ENCODE results near the gene TMEM183A. TPM values are rescaled to one million over a fixed set of nuclear protein-coding genes. Genes with fewer than 3 reads are reported as not detected.
A peak's percentile ranks its signal among the peaks of the same experiment; 100 is the strongest.

The TMEM183A gene
- total RNA-seq, 1 experiment from 2014 or later: 64.7 TPM

DNA sequence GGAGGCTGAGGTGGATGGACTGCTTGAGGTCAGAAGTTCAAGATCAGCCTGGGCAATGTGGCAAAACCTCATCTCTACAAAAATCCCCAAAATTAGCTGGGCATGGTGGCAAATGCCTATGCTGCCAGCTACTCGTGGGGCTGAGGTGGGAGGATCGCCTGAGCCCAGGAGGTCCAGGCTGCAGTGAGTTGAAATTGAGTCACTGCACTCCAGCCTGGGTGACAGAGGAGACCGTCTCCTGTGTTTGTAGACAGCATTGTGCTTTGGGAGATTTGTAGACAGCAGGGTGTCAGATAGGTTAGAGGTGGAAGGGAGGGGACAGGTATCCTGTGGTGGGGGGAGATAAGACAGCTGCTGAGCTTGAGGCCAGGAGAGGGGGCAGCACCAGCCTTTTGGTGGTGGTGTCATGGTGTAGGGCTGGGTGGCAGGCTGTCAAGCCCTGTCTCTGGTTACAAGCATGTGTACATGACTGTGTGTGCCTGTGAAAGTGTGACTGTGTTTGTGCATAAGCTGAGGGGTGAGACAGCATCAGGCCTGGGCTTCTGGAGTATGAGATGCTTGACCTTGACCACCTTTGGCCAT, 34.3 kb downstream of the TMEM183A start:
- H3K36me3 ChIP-seq (ENCODE audit: control insufficient read depth in 1 of 2, insufficient read depth in 2 of 2, low read length in 2 of 2): no peaks in the 10 kb centered on the region
- H3K4me3 ChIP-seq (replicated peaks in 1 of 2; ENCODE audit: low read depth in 1 of 2, low read length in 2 of 2): no peak overlapping the region
- H3K27me3 ChIP-seq (ENCODE audit: insufficient read depth, low read length): no peaks in the 10 kb centered on the region
- H2AFZ ChIP-seq (ENCODE audit: low read depth, low read length, poor library complexity, severe bottlenecking): no peak overlapping the region
- no peak for DNase-seq (ENCODE audit: low read depth, low spot score)
- ATAC-seq: no peak
- ChIA-PET RAD21 (ENCODE audit: low non-redundant PET in 1 of 2, low total read pairs in 2 of 2, uncharacterized antibody in 2 of 2, unreplicated experiment in 2 of 2) (no interaction called here), CTCF (interaction anchor here (1.1 to 5.0 kb wide), 8 partner anchors 11 to 228 kb away, joined by 3 to 185 read pairs (median 15); no protein-coding TSS in a partner anchor), POLR2A (interaction anchor here (2.6 kb wide), 1 partner anchor 226 kb away, joined by 10 read pairs; no protein-coding TSS in a partner anchor)
- no TSS peak for BruUV-seq (replicated peaks)
- H3K79me2 ChIP-seq (ENCODE audit: insufficient read depth, low read length): no peaks in the 10 kb centered on the region
- intact Hi-C loops (cut with micrococcal nuclease): no loop called here
- H3K9me2 ChIP-seq (ENCODE audit: insufficient read depth): no peaks in the 10 kb centered on the region
- no peak overlapping the region for H3K9ac ChIP-seq (ENCODE audit: low read length)
- peaks cover 5 to 28% of the 10 kb centered on the region in 2 experiments for H3K4me1 ChIP-seq (ENCODE audit: control insufficient read depth in 1 of 2, insufficient read depth in 2 of 2, low read length in 2 of 2)
- H3K27ac ChIP-seq (ENCODE audit: low read depth, low read length): no peak overlapping the region
- H3K4me2 ChIP-seq (ENCODE audit: low read length): 0 out of 2 replicates have a peak overlapping the region, but pooled peaks have one; percentile 8
- no peaks in the 10 kb centered on the region for H4K20me1 ChIP-seq (ENCODE audit: insufficient read depth)
- no peaks in the 10 kb centered on the region for H3K9me3 ChIP-seq (ENCODE audit: control insufficient read depth in 1 of 2, insufficient read depth in 1 of 2, low read depth in 1 of 2, low read length in 2 of 2)
- TF ChIP-seq SIN3A (IDR thresholded peaks at IDR 0.05; ENCODE audit: low read depth): no peak
- TF ChIP-seq YY1 (IDR thresholded peaks at IDR 0.05; ENCODE audit: extremely low read depth, insufficient replicate concordance, low read depth, low read length): no peak
- TF ChIP-seq EZH2phosphoT487 (IDR thresholded peaks at IDR 0.05; ENCODE audit: borderline replicate concordance): no peak
- no peak for TF ChIP-seq SP1 (IDR thresholded peaks at IDR 0.05; ENCODE audit: low read depth)
- TF ChIP-seq JUND (IDR thresholded peaks at IDR 0.05): no peak
- no peak for TF ChIP-seq EZH2 (IDR thresholded peaks at IDR 0.05)
- TF ChIP-seq RAD21 (IDR thresholded peaks at IDR 0.05; ENCODE audit: low read depth): no peak

DNA sequence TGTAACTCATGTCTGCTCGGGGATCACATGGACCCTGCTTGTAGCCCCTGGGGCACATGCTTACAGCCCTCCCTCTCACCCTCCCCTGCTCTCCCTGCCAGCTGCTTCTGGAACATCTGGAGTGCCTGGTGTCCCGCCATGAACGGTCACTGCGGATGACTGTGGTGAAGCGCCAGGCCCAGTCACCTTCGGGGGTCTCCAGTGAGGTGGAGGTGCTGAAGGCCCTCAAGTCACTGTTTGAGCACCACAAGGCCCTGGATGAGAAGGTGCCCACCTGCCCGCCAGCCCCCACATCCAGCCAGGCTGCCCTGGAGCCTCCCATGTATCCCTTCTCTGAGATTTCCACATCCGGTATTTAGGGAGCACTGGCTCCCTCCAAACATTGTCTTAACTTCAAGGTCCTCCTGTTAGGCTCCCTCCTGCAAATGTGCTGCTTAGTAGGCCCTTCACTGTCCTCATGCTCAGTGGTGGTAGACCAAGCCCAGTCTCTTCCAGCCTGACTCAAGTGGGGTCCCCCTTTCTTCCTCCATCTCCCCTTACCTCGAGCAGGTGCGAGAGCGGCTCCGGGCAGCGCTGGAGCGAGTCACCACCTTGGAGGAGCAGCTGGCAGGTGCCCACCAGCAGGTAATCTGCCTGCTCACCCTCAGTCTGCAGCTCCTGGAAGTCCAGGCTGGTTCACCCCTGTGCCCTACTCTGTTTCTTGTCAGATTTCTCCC, 36.8 kb downstream of the TMEM183A start:
- H3K4me1 ChIP-seq (ENCODE audit: control insufficient read depth in 1 of 2, insufficient read depth in 2 of 2, low read length in 2 of 2): peaks cover 8 to 34% of the 10 kb centered on the region in 2 experiments
- ChIA-PET RAD21 (ENCODE audit: low non-redundant PET in 1 of 2, low total read pairs in 2 of 2, uncharacterized antibody in 2 of 2, unreplicated experiment in 2 of 2) (no interaction called here), POLR2A (no interaction called here), CTCF (interaction anchor here (2.5 kb wide), 1 partner anchor 223 kb away, joined by 10 read pairs; no protein-coding TSS in a partner anchor)
- no peaks in the 10 kb centered on the region for H4K20me1 ChIP-seq (ENCODE audit: insufficient read depth)
- no TSS peak for BruUV-seq (replicated peaks)
- no peaks in the 10 kb centered on the region for H3K36me3 ChIP-seq (ENCODE audit: control insufficient read depth in 1 of 2, insufficient read depth in 2 of 2, low read length in 2 of 2)
- DNase-seq (ENCODE audit: low read depth, low spot score) (no peak), ATAC-seq (no peak)
- intact Hi-C loops (cut with micrococcal nuclease): no loop called here
- H3K79me2 ChIP-seq (ENCODE audit: insufficient read depth, low read length): no peaks in the 10 kb centered on the region
- no peak overlapping the region for H3K27ac ChIP-seq (ENCODE audit: low read depth, low read length)
- no peaks in the 10 kb centered on the region for H3K27me3 ChIP-seq (ENCODE audit: insufficient read depth, low read length)
- H3K9me2 ChIP-seq (ENCODE audit: insufficient read depth): no peaks in the 10 kb centered on the region
- no peak overlapping the region for H3K9ac ChIP-seq (ENCODE audit: low read length)
- no peak for TF ChIP-seq ELF1 (IDR thresholded peaks at IDR 0.05; ENCODE audit: borderline replicate concordance, low read depth)
- TF ChIP-seq RAD21 (IDR thresholded peaks at IDR 0.05; ENCODE audit: low read depth): no peak
- no peak for TF ChIP-seq EGR1 (IDR thresholded peaks at IDR 0.05; ENCODE audit: low read depth)
- no peak for TF ChIP-seq YY1 (IDR thresholded peaks at IDR 0.05; ENCODE audit: extremely low read depth, insufficient replicate concordance, low read depth, low read length)
- no peak for TF ChIP-seq SRF (IDR thresholded peaks at IDR 0.05; ENCODE audit: low read depth)
- no peak overlapping the region for H2AFZ ChIP-seq (ENCODE audit: low read depth, low read length, poor library complexity, severe bottlenecking)
- no peaks in the 10 kb centered on the region for H3K9me3 ChIP-seq (ENCODE audit: control insufficient read depth in 1 of 2, insufficient read depth in 1 of 2, low read depth in 1 of 2, low read length in 2 of 2)
- no peak overlapping the region for H3K4me3 ChIP-seq (replicated peaks in 1 of 2; ENCODE audit: low read depth in 1 of 2, low read length in 2 of 2)
- no peak overlapping the region for H3K4me2 ChIP-seq (ENCODE audit: low read length)
